PC-3 (cell line): Measurements from ENCODE around the gene TENM4.

Experiments used
- CTCF ChIP-seq: fragments of 300-600 bp; sonication (generic); conservative IDR thresholded peaks from 2 replicates; pipeline ENCODE4 v1.5.1; 2017; ENCODE audit warnings: antibody characterized with exemption, low read depth, mild to moderate bottlenecking, low read length
- EZH2phosphoT487 ChIP-seq: fragments of 300-600 bp; sonication (generic); IDR thresholded peaks from 2 replicates; pipeline ENCODE4 v1.6.1; 2018; ENCODE audit warnings: mild to moderate bottlenecking, antibody characterized with exemption, low read length, borderline replicate concordance

GRCh38 chr11:79021601-79022000, 419.2 kb downstream of the TENM4 start:
- TF ChIP-seq CTCF (no peak), EZH2phosphoT487 (no peak)
